SK-N-DZ (cell line): ENCODE measurements around the gene CCDC82. TPM values are rescaled to one million over a fixed set of nuclear protein-coding genes. Genes with fewer than 3 reads are reported as not detected.
"Not testable (repeated sequence)": the region's sequence is repeated elsewhere in the genome, so short reads cannot be mapped to it uniquely, and the experiment has no call there.

Experiments
- DNase-seq: peaks from one replicate; pipeline ENCODE4 v3.0.0-alpha.2; 2015; ENCODE audit warnings: low spot score
- polyA plus RNA-seq, 2 experiments: library from polyadenylated mRNA; depleted of rRNA; stranded (reverse); fragments of >200 nt; gene quantifications; 2 replicates each; pipeline ENCODE4 v1.2.3, GENCODE V29; 2014

CCDC82 gene
- polyA plus RNA-seq (2014; cell fraction: cytosol; rRNA removed): 14.0 and 16.4 TPM in 2 replicates
- polyA plus RNA-seq (2014; cell fraction: nucleus; rRNA removed): 38.6 and 56.4 TPM in 2 replicates

GRCh38 chr11:96389720-96390487 lies at the start of gene CCDC82, which contains the start of gene JRKL:
CCDC82 (minus strand) TSS chr11:96389912; CDS start chr11:96384747, 5,165 bp downstream.
JRKL (plus strand) TSS chr11:96390013; CDS start chr11:96390650, 637 bp downstream.
- DNase-seq: peak; percentile 87

- not testable (repeated sequence) for DNase-seq
Measured at GRCh38 chr11:96432654-96433053, 42.9 kb upstream of the CCDC82 start.

GRCh38 chr11:96430668-96431067 lies 41.0 kb upstream of the CCDC82 start:
- DNase-seq: no peak

- no peak for DNase-seq
Measured at GRCh38 chr11:96424693-96425092, 35.0 kb upstream of the CCDC82 start.

- no peak for DNase-seq
Measured at GRCh38 chr11:96413408-96413807, 23.7 kb upstream of the CCDC82 start.

- no peak for DNase-seq
Measured at GRCh38 chr11:96412761-96413381, 23.2 kb upstream of the CCDC82 start.

- not testable (repeated sequence) for DNase-seq
Measured at GRCh38 chr11:96411412-96411811, 21.7 kb upstream of the CCDC82 start.

GRCh38 chr11:96400697-96401096 lies 11.0 kb upstream of the CCDC82 start:
- no peak for DNase-seq

- DNase-seq: no peak
Measured at GRCh38 chr11:96397863-96398262, 8.2 kb upstream of the CCDC82 start.

GRCh38 chr11:96396637-96397036 lies 6.9 kb upstream of the CCDC82 start:
- no peak for DNase-seq

GRCh38 chr11:96394773-96395172 lies 5.1 kb upstream of the CCDC82 start:
- no peak for DNase-seq

- peak; percentile 16 for DNase-seq
Measured at GRCh38 chr11:96393753-96394348, 4.1 kb upstream of the CCDC82 start.

GRCh38 chr11:96391698-96392307 lies 2.1 kb upstream of the CCDC82 start:
- no peak for DNase-seq

- no peak for DNase-seq
Measured at GRCh38 chr11:96390488-96390792, 728 bp upstream of the CCDC82 start.

GRCh38 chr11:96388891-96389719 lies 607 bp downstream of the CCDC82 start:
- DNase-seq: peak; percentile 50

- no peak for DNase-seq
Measured at GRCh38 chr11:96385187-96385586, 4.5 kb downstream of the CCDC82 start.

GRCh38 chr11:96384156-96384555 lies 5.6 kb downstream of the CCDC82 start:
- no peak for DNase-seq

GRCh38 chr11:96376796-96377195 lies 12.9 kb downstream of the CCDC82 start:
- no peak for DNase-seq

- no peak for DNase-seq
Measured at GRCh38 chr11:96373826-96374225, 15.9 kb downstream of the CCDC82 start.

- DNase-seq: no peak
Measured at GRCh38 chr11:96367342-96367741, 22.4 kb downstream of the CCDC82 start.

GRCh38 chr11:96366024-96366423 lies 23.7 kb downstream of the CCDC82 start:
- DNase-seq: no peak
